VCaP (cell line): ENCODE measurements around the gene GRIA2.
"Not testable (repeated sequence)": the region's sequence is repeated elsewhere in the genome, so short reads cannot be mapped to it uniquely, and the experiment has no call there.

ENCODE experiments used
- H3K27ac ChIP-seq: fragments of 450-650 bp; 2 replicates; pipeline ENCODE4 v1.5.1; 2017
- TF ChIP-seq, protein P1 (sequence below): fragments of 450-650 bp; conservative IDR thresholded peaks from 2 replicates; pipeline ENCODE4 v1.5.1; 2017; ENCODE audit warnings: mild to moderate bottlenecking, moderate library complexity

Gene GRIA2

GRCh38 chr4:157226035-157226434 is 5.5 kb downstream of the GRIA2 start:
- H3K27ac ChIP-seq = no peak overlapping the region
- TF ChIP-seq, protein P1, sequence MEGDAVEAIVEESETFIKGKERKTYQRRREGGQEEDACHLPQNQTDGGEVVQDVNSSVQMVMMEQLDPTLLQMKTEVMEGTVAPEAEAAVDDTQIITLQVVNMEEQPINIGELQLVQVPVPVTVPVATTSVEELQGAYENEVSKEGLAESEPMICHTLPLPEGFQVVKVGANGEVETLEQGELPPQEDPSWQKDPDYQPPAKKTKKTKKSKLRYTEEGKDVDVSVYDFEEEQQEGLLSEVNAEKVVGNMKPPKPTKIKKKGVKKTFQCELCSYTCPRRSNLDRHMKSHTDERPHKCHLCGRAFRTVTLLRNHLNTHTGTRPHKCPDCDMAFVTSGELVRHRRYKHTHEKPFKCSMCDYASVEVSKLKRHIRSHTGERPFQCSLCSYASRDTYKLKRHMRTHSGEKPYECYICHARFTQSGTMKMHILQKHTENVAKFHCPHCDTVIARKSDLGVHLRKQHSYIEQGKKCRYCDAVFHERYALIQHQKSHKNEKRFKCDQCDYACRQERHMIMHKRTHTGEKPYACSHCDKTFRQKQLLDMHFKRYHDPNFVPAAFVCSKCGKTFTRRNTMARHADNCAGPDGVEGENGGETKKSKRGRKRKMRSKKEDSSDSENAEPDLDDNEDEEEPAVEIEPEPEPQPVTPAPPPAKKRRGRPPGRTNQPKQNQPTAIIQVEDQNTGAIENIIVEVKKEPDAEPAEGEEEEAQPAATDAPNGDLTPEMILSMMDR = peak; percentile 47

- H3K27ac ChIP-seq = no peak overlapping the region
- TF ChIP-seq, protein P1 = no peak
Measured at GRCh38 chr4:157226601-157227000, 6.1 kb downstream of the GRIA2 start.

DNA sequence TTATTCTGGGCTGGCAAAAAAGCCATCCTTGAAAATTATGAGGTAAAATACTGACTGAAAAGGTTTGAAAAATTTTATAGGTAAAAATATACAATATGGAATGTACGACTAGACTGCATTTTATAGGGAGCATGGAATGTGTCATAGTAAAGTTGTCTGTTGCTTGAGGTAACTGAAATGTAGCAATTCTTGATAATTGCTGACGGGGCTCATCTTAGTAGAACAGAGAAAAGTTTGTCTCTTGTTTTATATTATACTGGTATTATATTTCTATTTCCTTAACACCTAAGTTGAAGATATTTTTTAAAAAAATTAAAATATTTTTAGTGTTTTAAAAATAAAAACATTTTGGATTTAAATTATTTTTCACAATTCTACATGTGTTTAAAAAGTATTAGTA is 11.0 kb downstream of the GRIA2 start:
- no peak overlapping the region for H3K27ac ChIP-seq
- TF ChIP-seq, protein P1 = no peak

DNA sequence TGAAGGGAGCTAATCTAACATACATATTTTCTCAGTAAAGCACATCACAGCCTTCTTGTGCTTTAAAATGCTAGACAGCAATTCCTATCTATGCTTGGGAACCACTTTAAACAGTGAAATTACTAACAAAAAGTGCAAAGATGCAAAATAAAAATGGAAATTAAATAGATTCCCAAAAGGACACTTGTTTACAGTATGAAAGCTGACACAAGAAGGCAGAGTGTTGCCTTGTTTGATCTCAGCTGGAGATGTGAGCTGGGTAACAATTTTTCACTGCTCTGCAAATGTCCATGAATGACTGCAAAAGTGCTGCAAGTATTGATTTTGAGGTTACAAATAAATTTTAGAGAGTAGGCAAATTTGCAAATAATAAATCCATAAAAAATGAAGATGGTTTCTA is 22.3 kb downstream of the GRIA2 start:
- TF ChIP-seq, protein P1 = no peak
- no peak overlapping the region for H3K27ac ChIP-seq

GRCh38 chr4:157244348-157244747 is 23.8 kb downstream of the GRIA2 start:
- TF ChIP-seq, protein P1 = no peak
- no peak overlapping the region for H3K27ac ChIP-seq

DNA sequence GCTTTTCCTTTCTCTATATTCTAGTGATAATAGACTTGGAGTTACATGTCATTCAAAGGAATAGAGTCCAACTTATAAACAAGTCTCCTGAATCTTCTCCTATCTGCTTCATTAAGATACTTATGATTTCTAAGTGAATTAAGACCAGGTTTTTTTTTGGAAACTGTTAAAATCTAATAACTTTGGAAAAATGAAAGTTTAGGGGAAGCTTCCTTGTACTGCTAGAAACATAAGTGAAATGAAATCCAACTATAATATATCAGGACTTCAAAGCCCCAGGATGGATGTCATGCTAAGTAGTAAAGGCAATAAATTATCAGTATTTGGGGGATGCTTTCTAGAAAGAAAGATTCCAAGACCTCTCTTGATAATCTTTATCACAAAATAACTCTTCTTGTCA is 24.8 kb downstream of the GRIA2 start:
- no peak overlapping the region for H3K27ac ChIP-seq
- TF ChIP-seq, protein P1 = no peak

GRCh38 chr4:157246964-157247363 is 26.4 kb downstream of the GRIA2 start:
- peak overlapping the region; percentile 33 for H3K27ac ChIP-seq
- TF ChIP-seq, protein P1 = no peak

- not testable (repeated sequence) for H3K27ac ChIP-seq
Measured at GRCh38 chr4:157258165-157258564, 37.6 kb downstream of the GRIA2 start.
